ENCODE data around the gene DENND1A. TPM values are rescaled to one million over a fixed set of nuclear protein-coding genes. Genes with fewer than 3 reads are reported as not detected.

Gene DENND1A
- polyA plus RNA-seq, 1 experiment = 16.2 TPM

DNA sequence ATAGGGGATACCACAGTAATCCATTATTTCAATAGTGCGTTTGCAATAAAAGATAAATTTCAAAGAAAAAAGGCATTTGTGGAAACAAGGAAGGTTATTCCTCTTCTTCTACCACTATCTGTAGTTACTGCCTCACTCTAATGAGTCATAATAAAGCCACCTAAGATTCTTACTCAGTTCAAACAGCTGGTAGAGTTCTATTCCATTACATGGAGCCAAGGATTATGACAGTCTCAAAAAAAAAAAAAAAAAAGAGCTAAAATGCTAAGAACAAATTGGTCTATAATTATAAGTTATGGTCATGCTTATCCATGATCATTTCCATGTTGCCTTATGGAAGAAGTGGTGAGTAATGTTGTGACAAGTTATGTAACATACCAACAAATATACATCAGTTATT lies 46.3 kb downstream of the DENND1A start:
- ChIA-PET POLR2A (interaction anchor here (0.6 kb wide), 1 partner anchor 10 kb away, joined by 4 read pairs; no protein-coding TSS in a partner anchor), CTCF (no interaction called here)
- Histone ChIP-seq H3K9me3 (ENCODE audit: control insufficient read depth, insufficient read depth, low read length) (no peaks in the 10 kb centered on the region; the same call in 1 of the 2 replicates), H3K27me3 (ENCODE audit: control insufficient read depth, insufficient read depth, low read length) (no peaks in the 10 kb centered on the region), H3K4me3 (ENCODE audit: low read depth, low read length) (no peak overlapping the region), H3K27ac (ENCODE audit: low read depth, low read length) (no peak overlapping the region)
- no peak for TF ChIP-seq CTCF (IDR thresholded peaks at IDR 0.05; ENCODE audit: low read depth, low read length)
- no peak for DNase-seq (ENCODE audit: low read depth, low spot score)

DNA sequence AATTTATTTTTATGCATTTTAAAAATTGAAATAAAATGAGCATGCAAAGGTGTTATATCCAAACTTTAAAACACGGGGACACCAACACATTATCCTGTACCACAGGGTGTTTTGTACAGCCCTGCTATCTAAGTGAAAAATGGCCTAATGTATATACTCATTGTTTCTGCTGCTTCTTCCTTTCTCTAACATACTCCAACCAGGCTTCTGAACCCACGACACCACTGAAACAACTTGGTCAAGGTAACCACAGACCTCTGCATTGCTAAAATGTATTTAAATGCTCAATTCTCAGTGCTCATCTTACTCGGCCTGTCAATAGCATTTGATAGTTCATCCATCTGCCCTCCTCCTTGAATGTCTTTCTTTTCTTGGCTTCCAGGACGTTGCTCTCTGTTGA lies 48.3 kb downstream of the DENND1A start:
- H3K27me3 ChIP-seq (ENCODE audit: control insufficient read depth, insufficient read depth, low read length) = no peaks in the 10 kb centered on the region
- CTCF ChIA-PET = no interaction called here
- no peak overlapping the region for H3K27ac ChIP-seq (ENCODE audit: low read depth, low read length)
- TF ChIP-seq CTCF (IDR thresholded peaks at IDR 0.05; ENCODE audit: low read depth, low read length) = no peak
- no peaks in the 10 kb centered on the region for H3K9me3 ChIP-seq (ENCODE audit: control insufficient read depth, insufficient read depth, low read length)
- no peak overlapping the region for H3K4me3 ChIP-seq (ENCODE audit: low read depth, low read length)
- no peak for DNase-seq (ENCODE audit: low read depth, low spot score)
- POLR2A ChIA-PET = no interaction called here

GRCh38 chr9:123880420-123880819 lies 49.5 kb downstream of the DENND1A start:
- DNase-seq (ENCODE audit: low read depth, low spot score) = no peak
- H3K27me3 ChIP-seq (ENCODE audit: control insufficient read depth, insufficient read depth, low read length) = no peaks in the 10 kb centered on the region
- no peak overlapping the region for H3K27ac ChIP-seq (ENCODE audit: low read depth, low read length)
- H3K4me3 ChIP-seq (ENCODE audit: low read depth, low read length) = no peak overlapping the region
- ChIA-PET POLR2A (no interaction called here), CTCF (no interaction called here)
- no peaks in the 10 kb centered on the region for H3K9me3 ChIP-seq (ENCODE audit: control insufficient read depth, insufficient read depth, low read length)
- TF ChIP-seq CTCF (IDR thresholded peaks at IDR 0.05; ENCODE audit: low read depth, low read length) = no peak

DNA sequence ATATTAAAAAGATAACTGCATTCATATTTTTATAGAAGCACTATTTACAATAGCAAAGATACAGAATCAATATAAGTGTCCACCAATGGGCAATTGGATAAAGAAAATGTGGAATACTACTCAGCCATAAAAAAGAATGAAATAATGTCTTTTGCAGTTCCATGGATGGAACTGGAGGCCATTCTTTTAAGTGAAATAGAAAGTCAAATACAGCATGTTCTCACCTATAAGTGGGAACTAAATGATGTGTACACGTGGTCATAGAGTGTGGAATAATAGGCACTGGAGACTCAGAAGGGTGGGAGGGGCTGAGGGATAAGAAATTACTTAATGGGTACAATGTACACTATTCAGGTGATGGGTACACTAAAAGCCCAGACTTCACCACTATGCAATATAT lies 53.2 kb downstream of the DENND1A start:
- CTCF ChIA-PET = no interaction called here
- POLR2A ChIA-PET = no interaction called here
- no peak for TF ChIP-seq CTCF (IDR thresholded peaks at IDR 0.05; ENCODE audit: low read depth, low read length)
- no peaks in the 10 kb centered on the region for H3K27me3 ChIP-seq (ENCODE audit: control insufficient read depth, insufficient read depth, low read length)
- H3K9me3 ChIP-seq (ENCODE audit: control insufficient read depth, insufficient read depth, low read length) = no peaks in the 10 kb centered on the region
- no peak overlapping the region for H3K27ac ChIP-seq (ENCODE audit: low read depth, low read length)
- no peak for DNase-seq (ENCODE audit: low read depth, low spot score)
- H3K4me3 ChIP-seq (ENCODE audit: low read depth, low read length) = no peak overlapping the region

DNA sequence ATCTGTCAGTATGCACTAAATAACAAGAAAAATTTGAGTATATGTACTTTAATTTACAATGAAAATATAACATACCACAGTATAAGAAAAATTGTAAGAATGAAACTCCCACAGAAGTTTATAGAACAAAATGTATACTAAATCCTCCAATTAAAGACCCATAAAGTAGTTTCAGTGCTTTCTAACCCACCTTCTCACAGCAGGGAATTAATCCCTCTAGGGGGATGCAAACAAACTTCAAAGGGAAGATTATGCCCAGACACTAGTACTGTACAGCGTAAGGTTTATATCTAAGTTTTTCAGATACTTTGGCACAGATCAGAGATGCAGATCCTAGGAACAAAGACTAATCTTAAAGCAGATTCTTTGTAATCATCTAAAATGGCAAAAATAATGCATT lies 57.2 kb downstream of the DENND1A start:
- Histone ChIP-seq H3K27ac (ENCODE audit: low read depth, low read length) (no peak overlapping the region), H3K27me3 (ENCODE audit: control insufficient read depth, insufficient read depth, low read length) (no peaks in the 10 kb centered on the region), H3K9me3 (ENCODE audit: control insufficient read depth, insufficient read depth, low read length) (no peaks in the 10 kb centered on the region), H3K4me3 (ENCODE audit: low read depth, low read length) (no peak overlapping the region)
- ChIA-PET CTCF (no interaction called here), POLR2A (no interaction called here)
- DNase-seq (ENCODE audit: low read depth, low spot score) = no peak
- TF ChIP-seq CTCF (IDR thresholded peaks at IDR 0.05; ENCODE audit: low read depth, low read length) = no peak
